HepG2 (cell line): ENCODE data around the gene ATP8B4. TPM values are rescaled to one million over a fixed set of nuclear protein-coding genes. Genes with fewer than 3 reads are reported as not detected.

ENCODE experiments used
- ATAC-seq: fragments of 200-7000 bp; cut with Tn5 transposase; 3 replicates; pipeline ENCODE4 v1.9.1; 2020; ENCODE audit warnings: mild to moderate bottlenecking, moderate library complexity
- BruUV-seq: library from RNA; stranded (reverse); fragments of 400-500 nt; replicated peaks from 2 replicates; lab custom pipeline; 2021; lab: Mats Ljungman, UMichigan
- CTCF ChIA-PET: fragments of 300-600 bp; formaldehyde crosslinking; extraction: SDS; loops from one replicate; lab custom pipeline; 2021; ENCODE audit warnings: low total read pairs, inconsistent platforms, low intra/inter-chr PET ratio; lab: Yijun Ruan, JAX
- POLR2A ChIA-PET: fragments of 350-600 bp; sonication (Branson Sonifier 250); formaldehyde crosslinking; loops from one replicate; lab custom pipeline; 2020; ENCODE audit warnings: antibody characterized with exemption, inconsistent platforms; lab: Yijun Ruan, JAX
- DNase-seq: peaks from one replicate; pipeline ENCODE4 v3.0.0-alpha.2; 2015; ENCODE audit warnings: low spot score
- FAIRE-seq: peaks from 3 replicates; lab custom pipeline; 2011; peaks lifted over from hg19 to GRCh38; lab: Jason Lieb, UNC
- H2AFZ ChIP-seq: one replicate; pipeline ENCODE4 v1.6.1; 2011; ENCODE audit warnings: low read length, inconsistent platforms
- H3K27ac ChIP-seq: fragments of 300-600 bp; 3 replicates; pipeline ENCODE4 v1.8.0; 2011; ENCODE audit warnings: mixed run types, mild to moderate bottlenecking, mixed read lengths, low read length, inconsistent platforms; ENCODE audit not compliant: insufficient read depth; ENCODE audit errors: extremely low read length
- H3K27me3 ChIP-seq, 2 experiments: fragments of 200-600 bp in 1 of 2; 2 replicates in 1 of 2; 3 replicates in 1 of 2; pipeline versions ENCODE4 v1.6.0 to v1.8.0; 2011; ENCODE audit warnings: low read length in 2 of 2, mild to moderate bottlenecking in 2 of 2, moderate library complexity in 2 of 2, inconsistent platforms in 1 of 2; ENCODE audit not compliant: insufficient read depth in 2 of 2, control insufficient read depth in 1 of 2
- H3K36me3 ChIP-seq, 2 experiments: fragments of 200-600 bp in 1 of 2; replicated peaks in 1 of 2; 2 replicates in 1 of 2; 3 replicates in 1 of 2; pipeline versions ENCODE4 v1.5.1 to v1.8.0; 2011; ENCODE audit warnings: low read length in 2 of 2, inconsistent platforms in 1 of 2; ENCODE audit not compliant: insufficient read depth in 2 of 2, control insufficient read depth in 1 of 2
- H3K4me1 ChIP-seq: 2 replicates; pipeline ENCODE4 v1.5.1; 2012; ENCODE audit warnings: low read length, inconsistent platforms; ENCODE audit not compliant: insufficient read depth
- H3K4me2 ChIP-seq: 2 replicates; pipeline ENCODE4 v1.6.0; 2011; ENCODE audit warnings: low read depth, low read length, inconsistent platforms
- H3K4me3 ChIP-seq, 3 experiments: fragments of 200-600 bp in 1 of 3; sonication (generic), shearing (Covaris generic) in 1 of 3; replicated peaks in 1 of 3; 2 replicates each; pipeline ENCODE4 v1.5.1; 2011 to 2016; ENCODE audit warnings: low read length in 3 of 3, inconsistent platforms in 2 of 3, low read depth in 2 of 3, mild to moderate bottlenecking in 2 of 3, control low read depth in 1 of 3, mixed read lengths in 1 of 3; ENCODE audit not compliant: insufficient read depth in 1 of 3
- H3K79me2 ChIP-seq: one replicate; pipeline ENCODE4 v1.6.1; 2011; ENCODE audit warnings: low read length, inconsistent platforms; ENCODE audit not compliant: insufficient read depth
- H3K9ac ChIP-seq: 2 replicates; pipeline ENCODE4 v1.6.0; 2011; ENCODE audit warnings: mild to moderate bottlenecking, low read depth, low read length, inconsistent platforms; ENCODE audit not compliant: insufficient read depth
- H3K9me3 ChIP-seq: 2 replicates; pipeline ENCODE4 v1.5.1; 2012; ENCODE audit warnings: mild to moderate bottlenecking, low read length
- H4K20me1 ChIP-seq: 2 replicates; pipeline ENCODE4 v1.6.0; 2011; ENCODE audit warnings: inconsistent platforms, mild to moderate bottlenecking, low read length, moderate library complexity; ENCODE audit not compliant: insufficient read depth
- CAMTA2 ChIP-seq: sonication (generic); formaldehyde crosslinking; IDR thresholded peaks from 2 replicates; pipeline ENCODE4 v1.4.0; 2020; ENCODE audit warnings: mild to moderate bottlenecking, missing genetic modification reagents, borderline replicate concordance
- CEBPB ChIP-seq: IDR thresholded peaks from 2 replicates; pipeline ENCODE4 v1.6.1; 2011; ENCODE audit warnings: low read depth, low read length, improper control_type of control experiment, borderline replicate concordance
- DNMT1 ChIP-seq: sonication (generic); formaldehyde crosslinking; IDR thresholded peaks from 2 replicates; pipeline ENCODE4 v1.5.1; 2020; ENCODE audit warnings: mild to moderate bottlenecking, missing genetic modification reagents
- ELF4 ChIP-seq: sonication (generic); formaldehyde crosslinking; IDR thresholded peaks from 2 replicates; pipeline ENCODE4 v1.5.0; 2020; ENCODE audit warnings: missing genetic modification reagents, mild to moderate bottlenecking, moderate library complexity, borderline replicate concordance
- HDAC1 ChIP-seq: sonication (generic); formaldehyde crosslinking; IDR thresholded peaks from 2 replicates; pipeline ENCODE4 v1.5.1; 2020; ENCODE audit warnings: mild to moderate bottlenecking, missing genetic modification reagents
- HDAC6 ChIP-seq: fragments of 200-600 bp; sonication (generic); IDR thresholded peaks from 2 replicates; pipeline ENCODE4 v1.7.0; 2017; ENCODE audit warnings: mild to moderate bottlenecking, antibody characterized with exemption, low read length, low read depth
- JUND ChIP-seq: sonication (generic); formaldehyde crosslinking; IDR thresholded peaks from 2 replicates; pipeline ENCODE4 v1.8.0; 2022; ENCODE audit warnings: mild to moderate bottlenecking, missing genetic modification reagents
- KMT2A ChIP-seq: sonication (generic); formaldehyde crosslinking; IDR thresholded peaks from 2 replicates; pipeline ENCODE4 v1.4.0; 2020; ENCODE audit warnings: missing genetic modification reagents
- MYNN ChIP-seq: sonication (generic); formaldehyde crosslinking; IDR thresholded peaks from 2 replicates; pipeline ENCODE4 v1.4.0; 2020; ENCODE audit warnings: mild to moderate bottlenecking, low read depth, missing genetic modification reagents
- RBFOX2 ChIP-seq: fragments of 200-400 bp; formaldehyde crosslinking; IDR thresholded peaks from 2 replicates; pipeline ENCODE4 v1.6.1; 2017; ENCODE audit warnings: low read depth, mild to moderate bottlenecking, low read length
- RELA ChIP-seq: sonication (generic); formaldehyde crosslinking; IDR thresholded peaks from 2 replicates; pipeline ENCODE4 v1.4.0; 2020; ENCODE audit warnings: missing genetic modification reagents
- SAP130 ChIP-seq: IDR thresholded peaks from 2 replicates; pipeline ENCODE4 v1.6.1; 2016; ENCODE audit warnings: low read depth
- ZBTB42 ChIP-seq: sonication (generic); formaldehyde crosslinking; IDR thresholded peaks from 2 replicates; pipeline ENCODE4 v1.5.0; 2020; ENCODE audit warnings: mild to moderate bottlenecking, missing genetic modification reagents
- ZNF121 ChIP-seq: sonication (generic); formaldehyde crosslinking; IDR thresholded peaks from 2 replicates; pipeline ENCODE4 v1.5.0; 2020; ENCODE audit warnings: mild to moderate bottlenecking, missing genetic modification reagents
- ZNF343 ChIP-seq: sonication (generic); formaldehyde crosslinking; IDR thresholded peaks from 2 replicates; pipeline ENCODE4 v1.4.0; 2020; ENCODE audit warnings: mild to moderate bottlenecking, missing genetic modification reagents
- ZNF749 ChIP-seq: sonication (generic); formaldehyde crosslinking; IDR thresholded peaks from 2 replicates; pipeline ENCODE4 v1.8.0; 2022; ENCODE audit warnings: mild to moderate bottlenecking, missing genetic modification reagents, moderate library complexity, borderline replicate concordance
- WGBS: methylation state at CpG from one replicate; pipeline ENCODE4 v1.1.6; 2017; ENCODE audit warnings: low lambda C conversion rate; 5-methylcytosine and 5-hydroxymethylcytosine counted together
- in situ Hi-C: cut with HindIII; loops from 2 replicates; pipeline ENCODE4 v1.10.0; 2017; ENCODE audit warnings: low pct_unique_long_range_greater_than_20kb; ENCODE audit not compliant: extremely low pct_ligation_motif_present
- intact Hi-C: fragments of 100-400 bp; cut with micrococcal nuclease; formaldehyde crosslinking; loops from one replicate; pipeline ENCODE4 v1.10.0; 2022; ENCODE audit not compliant: unreplicated experiment
- polyA plus RNA-seq, 8 experiments: library from polyadenylated mRNA; depleted of rRNA in 3 of 8; stranded (reverse) in 7 of 8; unstranded in 1 of 8; fragments of >200 nt; fragmentation: Illumina TruSeq in 4 of 8; extraction: Trizol in 4 of 8; gene quantifications; 2 replicates each; pipeline versions ENCODE4 v1.2.1 to v1.2.3, GENCODE V29; 2011 to 2016; ENCODE audit warnings: low read depth in 4 of 8, missing spikeins in 1 of 8, mixed read lengths in 1 of 8; ENCODE audit not compliant: insufficient read depth in 1 of 8
- total RNA-seq, 5 experiments: library from RNA; depleted of rRNA; stranded (reverse); fragments of >200 nt; fragmentation: Illumina TruSeq; extraction: Trizol; gene quantifications; 2 replicates each; pipeline ENCODE4 v1.2.3, GENCODE V29; 2016; ENCODE audit warnings: low read depth in 1 of 5
- TF ChIP-seq, protein P1 (sequence below): sonication (generic); IDR thresholded peaks from 2 replicates; pipeline ENCODE4 v1.6.1; 2016; ENCODE audit warnings: low read depth, borderline replicate concordance
- TF ChIP-seq, protein P2 (sequence below): sonication (generic); formaldehyde crosslinking; IDR thresholded peaks from 2 replicates; pipeline ENCODE4 v1.4.0; 2020; ENCODE audit warnings: low read depth, mild to moderate bottlenecking, missing genetic modification reagents
- TF ChIP-seq, protein P3 (sequence below): sonication (generic); formaldehyde crosslinking; IDR thresholded peaks from 2 replicates; pipeline ENCODE4 v1.8.0; 2022; ENCODE audit warnings: mild to moderate bottlenecking, missing genetic modification reagents

ATP8B4 gene
- total and polyA plus RNA-seq, 2 of the 13 experiments (the other 11 are each of a cell fraction or from before 2014, with no cell fraction given), result 0.24 to 0.69 TPM

DNA sequence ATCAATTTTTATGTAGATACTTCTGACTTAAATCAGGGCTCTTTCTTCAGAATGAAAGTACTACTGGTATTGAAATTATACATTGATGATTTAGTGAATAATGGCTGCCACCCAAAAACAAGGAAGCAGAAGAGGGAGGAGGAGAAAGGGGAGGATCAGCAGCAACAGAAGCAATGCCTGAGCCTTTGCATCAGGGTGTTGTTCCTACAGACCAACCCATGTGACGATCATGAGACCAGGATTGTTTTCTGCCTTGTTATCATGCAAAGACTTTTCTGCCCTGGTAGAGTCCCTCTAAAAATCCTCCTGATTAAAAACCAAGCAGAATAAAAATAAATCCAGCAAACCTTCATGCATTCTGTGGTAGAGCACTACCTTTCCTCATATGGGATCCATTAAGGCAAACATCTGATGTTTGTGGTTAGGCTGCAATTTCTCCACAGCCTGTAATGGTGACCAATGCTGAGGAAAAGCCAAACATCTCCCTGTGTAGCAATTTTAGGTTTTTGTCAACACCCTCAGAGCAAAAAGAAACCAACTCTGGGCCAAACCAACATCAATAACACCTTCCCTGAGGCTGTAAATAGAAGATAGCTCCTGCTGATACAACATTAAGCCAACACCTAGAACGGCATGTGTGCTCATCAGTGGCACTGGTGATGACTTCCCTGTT, 191.7 kb downstream of the ATP8B4 start:
- no peaks in the 10 kb centered on the region for H3K36me3 ChIP-seq
- no peak for TF ChIP-seq HDAC1 (CRISPR knock-in tag)
- TF ChIP-seq SAP130 (CRISPR knock-in tag), result no peak
- TF ChIP-seq MYNN (CRISPR knock-in tag), result no peak
- no peak for TF ChIP-seq ZBTB42
- TF ChIP-seq ZNF749 (CRISPR knock-in tag), result no peak
- no peak for TF ChIP-seq DNMT1 (CRISPR knock-in tag)
- TF ChIP-seq CAMTA2 (CRISPR knock-in tag), result no peak
- TF ChIP-seq ELF4, result no peak
- TF ChIP-seq CEBPB, result no peak
- no peak for TF ChIP-seq JUND (CRISPR knock-in tag)
- TF ChIP-seq, protein P1, sequence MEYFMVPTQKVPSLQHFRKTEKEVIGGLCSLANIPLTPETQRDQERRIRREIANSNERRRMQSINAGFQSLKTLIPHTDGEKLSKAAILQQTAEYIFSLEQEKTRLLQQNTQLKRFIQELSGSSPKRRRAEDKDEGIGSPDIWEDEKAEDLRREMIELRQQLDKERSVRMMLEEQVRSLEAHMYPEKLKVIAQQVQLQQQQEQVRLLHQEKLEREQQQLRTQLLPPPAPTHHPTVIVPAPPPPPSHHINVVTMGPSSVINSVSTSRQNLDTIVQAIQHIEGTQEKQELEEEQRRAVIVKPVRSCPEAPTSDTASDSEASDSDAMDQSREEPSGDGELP, result no peak
- TF ChIP-seq, protein P2, sequence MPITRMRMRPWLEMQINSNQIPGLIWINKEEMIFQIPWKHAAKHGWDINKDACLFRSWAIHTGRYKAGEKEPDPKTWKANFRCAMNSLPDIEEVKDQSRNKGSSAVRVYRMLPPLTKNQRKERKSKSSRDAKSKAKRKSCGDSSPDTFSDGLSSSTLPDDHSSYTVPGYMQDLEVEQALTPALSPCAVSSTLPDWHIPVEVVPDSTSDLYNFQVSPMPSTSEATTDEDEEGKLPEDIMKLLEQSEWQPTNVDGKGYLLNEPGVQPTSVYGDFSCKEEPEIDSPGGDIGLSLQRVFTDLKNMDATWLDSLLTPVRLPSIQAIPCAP (CRISPR knock-in tag), result no peak
- no peak for TF ChIP-seq RELA
- TF ChIP-seq HDAC6, result no peak
- no peak for TF ChIP-seq ZNF121 (CRISPR knock-in tag)
- no peak for TF ChIP-seq KMT2A (CRISPR knock-in tag)
- TF ChIP-seq, protein P3, sequence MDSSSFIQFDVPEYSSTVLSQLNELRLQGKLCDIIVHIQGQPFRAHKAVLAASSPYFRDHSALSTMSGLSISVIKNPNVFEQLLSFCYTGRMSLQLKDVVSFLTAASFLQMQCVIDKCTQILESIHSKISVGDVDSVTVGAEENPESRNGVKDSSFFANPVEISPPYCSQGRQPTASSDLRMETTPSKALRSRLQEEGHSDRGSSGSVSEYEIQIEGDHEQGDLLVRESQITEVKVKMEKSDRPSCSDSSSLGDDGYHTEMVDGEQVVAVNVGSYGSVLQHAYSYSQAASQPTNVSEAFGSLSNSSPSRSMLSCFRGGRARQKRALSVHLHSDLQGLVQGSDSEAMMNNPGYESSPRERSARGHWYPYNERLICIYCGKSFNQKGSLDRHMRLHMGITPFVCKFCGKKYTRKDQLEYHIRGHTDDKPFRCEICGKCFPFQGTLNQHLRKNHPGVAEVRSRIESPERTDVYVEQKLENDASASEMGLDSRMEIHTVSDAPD (CRISPR knock-in tag), result no peak
- TF ChIP-seq RBFOX2, result no peak
- no peak for TF ChIP-seq ZNF343 (CRISPR knock-in tag)
- 81% methylated on average over 2 of the region's 2 CpGs for WGBS
- no peak overlapping the region for H3K9ac ChIP-seq
- FAIRE-seq (no peak), DNase-seq (no peak), ATAC-seq (no peak)
- POLR2A ChIA-PET, result no interaction called here
- H2AFZ ChIP-seq, result no peak overlapping the region
- no peaks in the 10 kb centered on the region for H3K79me2 ChIP-seq
- no TSS peak for BruUV-seq
- no peak overlapping the region for H3K4me3 ChIP-seq
- H4K20me1 ChIP-seq, result no peaks in the 10 kb centered on the region
- no peak overlapping the region for H3K4me2 ChIP-seq
- no peaks in the 10 kb centered on the region for H3K4me1 ChIP-seq
- intact Hi-C loops (no loop called here), in situ Hi-C loops (no loop called here)
- H3K9me3 ChIP-seq, result no peaks in the 10 kb centered on the region
- CTCF ChIA-PET, result no interaction called here
- H3K27ac ChIP-seq, result no peak overlapping the region
- H3K27me3 ChIP-seq, result no peaks in the 10 kb centered on the region
